ENCODE measurements around the gene OR2AG1.

OR2AG1 gene

DNA sequence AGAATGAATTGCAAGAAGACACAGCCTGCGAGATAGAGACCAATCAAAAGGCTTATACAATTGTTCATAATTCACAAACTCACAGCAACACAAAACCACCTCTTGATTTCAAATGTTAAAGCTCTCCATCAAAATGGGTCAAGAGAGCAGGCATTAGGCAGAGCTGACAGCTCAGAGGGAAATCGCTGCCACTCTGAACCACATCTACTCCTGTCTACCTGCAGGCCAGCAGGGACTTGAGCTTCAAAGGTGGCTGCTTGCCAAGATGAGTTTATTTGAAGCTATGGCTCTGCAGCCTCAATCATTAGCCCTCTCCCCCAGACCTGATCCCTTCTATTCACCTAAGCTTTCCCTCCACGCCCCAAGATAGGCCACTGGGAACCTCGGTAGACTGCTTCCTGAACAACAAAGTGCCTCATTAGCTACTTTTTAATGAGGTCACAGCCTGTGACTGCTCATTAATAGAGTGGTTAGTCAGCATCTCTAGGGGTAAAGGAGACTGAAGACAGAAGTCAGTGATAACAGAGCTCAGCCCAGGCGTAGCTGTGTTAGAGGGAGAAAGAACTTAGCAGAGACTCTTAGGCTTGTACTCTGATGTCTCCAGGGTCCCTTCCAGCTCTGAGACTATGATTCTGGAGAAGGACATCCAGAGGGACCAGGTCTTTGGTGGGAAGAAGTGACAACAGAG lies 41.5 kb downstream of the OR2AG1 start:
- no peaks in the 10 kb centered on the region for H3K27me3 ChIP-seq (ENCODE audit: insufficient read depth, poor library complexity, severe bottlenecking)
- DNase-seq (ENCODE audit: low read depth in 1 of 2, low spot score in 1 of 2): no peak
- no peak overlapping the region for H3K27ac ChIP-seq (replicated peaks)
- TF ChIP-seq GABPA (IDR thresholded peaks at IDR 0.05; ENCODE audit: low read depth) (no peak), SPI1 (IDR thresholded peaks at IDR 0.05; ENCODE audit: borderline replicate concordance, low read depth) (no peak), POLR2AphosphoS5 (IDR thresholded peaks at IDR 0.05; ENCODE audit: low read depth) (no peak)
- TF ChIP-seq, protein P1, sequence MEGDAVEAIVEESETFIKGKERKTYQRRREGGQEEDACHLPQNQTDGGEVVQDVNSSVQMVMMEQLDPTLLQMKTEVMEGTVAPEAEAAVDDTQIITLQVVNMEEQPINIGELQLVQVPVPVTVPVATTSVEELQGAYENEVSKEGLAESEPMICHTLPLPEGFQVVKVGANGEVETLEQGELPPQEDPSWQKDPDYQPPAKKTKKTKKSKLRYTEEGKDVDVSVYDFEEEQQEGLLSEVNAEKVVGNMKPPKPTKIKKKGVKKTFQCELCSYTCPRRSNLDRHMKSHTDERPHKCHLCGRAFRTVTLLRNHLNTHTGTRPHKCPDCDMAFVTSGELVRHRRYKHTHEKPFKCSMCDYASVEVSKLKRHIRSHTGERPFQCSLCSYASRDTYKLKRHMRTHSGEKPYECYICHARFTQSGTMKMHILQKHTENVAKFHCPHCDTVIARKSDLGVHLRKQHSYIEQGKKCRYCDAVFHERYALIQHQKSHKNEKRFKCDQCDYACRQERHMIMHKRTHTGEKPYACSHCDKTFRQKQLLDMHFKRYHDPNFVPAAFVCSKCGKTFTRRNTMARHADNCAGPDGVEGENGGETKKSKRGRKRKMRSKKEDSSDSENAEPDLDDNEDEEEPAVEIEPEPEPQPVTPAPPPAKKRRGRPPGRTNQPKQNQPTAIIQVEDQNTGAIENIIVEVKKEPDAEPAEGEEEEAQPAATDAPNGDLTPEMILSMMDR (IDR thresholded peaks at IDR 0.05; ENCODE audit: insufficient read depth, low read length): no peak
- TF ChIP-seq, protein P2, sequence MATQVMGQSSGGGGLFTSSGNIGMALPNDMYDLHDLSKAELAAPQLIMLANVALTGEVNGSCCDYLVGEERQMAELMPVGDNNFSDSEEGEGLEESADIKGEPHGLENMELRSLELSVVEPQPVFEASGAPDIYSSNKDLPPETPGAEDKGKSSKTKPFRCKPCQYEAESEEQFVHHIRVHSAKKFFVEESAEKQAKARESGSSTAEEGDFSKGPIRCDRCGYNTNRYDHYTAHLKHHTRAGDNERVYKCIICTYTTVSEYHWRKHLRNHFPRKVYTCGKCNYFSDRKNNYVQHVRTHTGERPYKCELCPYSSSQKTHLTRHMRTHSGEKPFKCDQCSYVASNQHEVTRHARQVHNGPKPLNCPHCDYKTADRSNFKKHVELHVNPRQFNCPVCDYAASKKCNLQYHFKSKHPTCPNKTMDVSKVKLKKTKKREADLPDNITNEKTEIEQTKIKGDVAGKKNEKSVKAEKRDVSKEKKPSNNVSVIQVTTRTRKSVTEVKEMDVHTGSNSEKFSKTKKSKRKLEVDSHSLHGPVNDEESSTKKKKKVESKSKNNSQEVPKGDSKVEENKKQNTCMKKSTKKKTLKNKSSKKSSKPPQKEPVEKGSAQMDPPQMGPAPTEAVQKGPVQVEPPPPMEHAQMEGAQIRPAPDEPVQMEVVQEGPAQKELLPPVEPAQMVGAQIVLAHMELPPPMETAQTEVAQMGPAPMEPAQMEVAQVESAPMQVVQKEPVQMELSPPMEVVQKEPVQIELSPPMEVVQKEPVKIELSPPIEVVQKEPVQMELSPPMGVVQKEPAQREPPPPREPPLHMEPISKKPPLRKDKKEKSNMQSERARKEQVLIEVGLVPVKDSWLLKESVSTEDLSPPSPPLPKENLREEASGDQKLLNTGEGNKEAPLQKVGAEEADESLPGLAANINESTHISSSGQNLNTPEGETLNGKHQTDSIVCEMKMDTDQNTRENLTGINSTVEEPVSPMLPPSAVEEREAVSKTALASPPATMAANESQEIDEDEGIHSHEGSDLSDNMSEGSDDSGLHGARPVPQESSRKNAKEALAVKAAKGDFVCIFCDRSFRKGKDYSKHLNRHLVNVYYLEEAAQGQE (IDR thresholded peaks at IDR 0.05; ENCODE audit: insufficient replicate concordance, low read depth): no peak
- no peak overlapping the region for H3K4me3 ChIP-seq (replicated peaks; ENCODE audit: insufficient read depth, low read length)

DNA sequence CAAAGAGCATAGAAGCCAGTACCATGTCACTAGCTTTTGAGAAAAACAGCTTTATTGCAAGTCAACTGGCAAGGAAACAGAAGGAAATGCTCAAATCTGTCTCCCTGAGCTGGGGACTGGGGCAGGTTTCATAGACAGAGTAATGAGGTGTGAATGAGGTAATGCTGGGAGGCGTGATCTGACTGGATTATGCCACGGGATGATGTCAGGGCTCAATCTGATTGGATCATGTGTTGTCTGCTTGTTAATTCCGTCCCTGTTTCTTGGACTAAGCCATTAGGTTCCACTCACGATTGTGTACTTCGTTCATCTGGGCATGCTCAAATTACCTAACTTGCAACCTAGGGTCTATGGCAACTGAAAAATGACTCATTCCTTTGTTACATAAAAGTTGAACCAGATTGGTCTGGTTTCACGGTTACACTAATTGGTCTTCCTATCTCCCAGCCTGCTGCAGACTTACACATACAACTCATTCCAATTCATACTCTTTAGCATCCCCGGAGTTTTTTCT lies 42.5 kb downstream of the OR2AG1 start:
- Histone ChIP-seq H3K27ac (replicated peaks) (no peak overlapping the region), H3K27me3 (ENCODE audit: insufficient read depth, poor library complexity, severe bottlenecking) (no peaks in the 10 kb centered on the region), H3K4me3 (replicated peaks; ENCODE audit: insufficient read depth, low read length) (no peak overlapping the region)
- DNase-seq (ENCODE audit: low read depth in 1 of 2, low spot score in 1 of 2): no peak
- TF ChIP-seq POLR2AphosphoS5 (IDR thresholded peaks at IDR 0.05; ENCODE audit: low read depth) (no peak), SPI1 (IDR thresholded peaks at IDR 0.05; ENCODE audit: borderline replicate concordance, low read depth) (no peak)
- TF ChIP-seq, protein P1 (IDR thresholded peaks at IDR 0.05; ENCODE audit: insufficient read depth, low read length): no peak
- TF ChIP-seq, protein P2 (IDR thresholded peaks at IDR 0.05; ENCODE audit: insufficient replicate concordance, low read depth): no peak

GRCh38 chr11:6828103-6828502 lies 45.3 kb downstream of the OR2AG1 start:
- TF ChIP-seq, protein P1 (IDR thresholded peaks at IDR 0.05; ENCODE audit: insufficient read depth, low read length): no peak
- TF ChIP-seq, protein P2 (IDR thresholded peaks at IDR 0.05; ENCODE audit: insufficient replicate concordance, low read depth): no peak
- no peak for TF ChIP-seq SPI1 (IDR thresholded peaks at IDR 0.05; ENCODE audit: borderline replicate concordance, low read depth)
- Histone ChIP-seq H3K4me3 (replicated peaks; ENCODE audit: insufficient read depth, low read length) (no peak overlapping the region), H3K27me3 (ENCODE audit: insufficient read depth, poor library complexity, severe bottlenecking) (no peaks in the 10 kb centered on the region), H3K27ac (replicated peaks) (no peak overlapping the region)
- no peak for DNase-seq (ENCODE audit: low read depth in 1 of 2, low spot score in 1 of 2)
